HCT116 (cell line): ENCODE measurements around the gene IL18R1. TPM values are rescaled to one million over a fixed set of nuclear protein-coding genes. Genes with fewer than 3 reads are reported as not detected.

Experiments
- ATAC-seq: fragments of 200-7000 bp; cut with Tn5 transposase; 2 replicates; pipeline ENCODE4 v1.9.1; 2020; ENCODE audit warnings: mild to moderate bottlenecking, moderate library complexity
- BruUV-seq: library from RNA; stranded (reverse); fragments of 400-500 nt; replicated peaks from 2 replicates; lab custom pipeline; 2021; lab: Mats Ljungman, UMichigan
- CTCF ChIA-PET: fragments of 300-600 bp; sonication (Branson Sonifier 250); formaldehyde crosslinking; loops from one replicate; lab custom pipeline; 2021; ENCODE audit warnings: antibody characterized with exemption; lab: Charles Lee
- POLR2A ChIA-PET: fragments of 300-600, 350-600 bp; sonication (Branson Sonifier 250); formaldehyde crosslinking; loops from one replicate; lab custom pipeline; 2021; ENCODE audit warnings: antibody characterized with exemption; lab: Charles Lee
- RAD21 ChIA-PET, 2 experiments: fragments of 300-600 bp; sonication (Branson Sonifier 250); formaldehyde crosslinking; loops; one replicate each; lab custom pipeline; 2023; ENCODE audit warnings: low total read pairs in 2 of 2; ENCODE audit not compliant: uncharacterized antibody in 2 of 2, unreplicated experiment in 2 of 2, low non-redundant PET in 1 of 2; lab: Charles Lee
- DNase-seq: peaks from one replicate; pipeline ENCODE4 v3.0.0-alpha.2; 2010; ENCODE audit warnings: low read depth, low spot score
- H2AFZ ChIP-seq: fragments of 200-600 bp; shearing (Covaris generic), sonication (generic); 2 replicates; pipeline ENCODE4 v1.6.1; 2017; ENCODE audit warnings: low read depth, mixed run types, mixed read lengths, antibody characterized with exemption, low read length; ENCODE audit not compliant: poor library complexity, severe bottlenecking
- H3K27ac ChIP-seq: 2 replicates; pipeline ENCODE4 v1.5.1; 2012; ENCODE audit warnings: low read depth, low read length
- H3K27me3 ChIP-seq: fragments of 200-600 bp; sonication (generic); 2 replicates; pipeline ENCODE4 v1.6.1; 2016; ENCODE audit warnings: mixed run types, low read length, mixed read lengths; ENCODE audit not compliant: insufficient read depth
- H3K36me3 ChIP-seq, 2 experiments: fragments of 200-500 bp in 1 of 2; fragments of 200-600 bp in 1 of 2; sonication (Bioruptor generic) in 1 of 2; sonication (generic) in 1 of 2; 2 replicates each; pipeline versions ENCODE4 v1.5.1 to v1.6.1; 2014 to 2016; ENCODE audit warnings: low read length in 2 of 2, inconsistent platforms in 1 of 2, mixed read lengths in 1 of 2, mixed run types in 1 of 2; ENCODE audit not compliant: insufficient read depth in 2 of 2, control insufficient read depth in 1 of 2
- H3K4me1 ChIP-seq, 2 experiments: fragments of 200-600 bp in 1 of 2; sonication (generic) in 1 of 2; 2 replicates each; pipeline versions ENCODE4 v1.5.1 to v1.6.1; 2012 to 2017; ENCODE audit warnings: low read length in 2 of 2, inconsistent platforms in 1 of 2, mild to moderate bottlenecking in 1 of 2, mixed read lengths in 1 of 2, mixed run types in 1 of 2, moderate library complexity in 1 of 2; ENCODE audit not compliant: insufficient read depth in 2 of 2, control insufficient read depth in 1 of 2
- H3K4me2 ChIP-seq: fragments of 200-600 bp; sonication (generic); 2 replicates; pipeline ENCODE4 v1.6.1; 2017; ENCODE audit warnings: mixed run types, low read length, mixed read lengths
- H3K4me3 ChIP-seq, 2 experiments: fragments of 200-600 bp in 1 of 2; sonication (generic) in 1 of 2; replicated peaks in 1 of 2; 2 replicates each; pipeline ENCODE4 v1.5.1; 2011 to 2016; ENCODE audit warnings: low read length in 2 of 2, control low read depth in 1 of 2, low read depth in 1 of 2, mild to moderate bottlenecking in 1 of 2, mixed read lengths in 1 of 2, mixed run types in 1 of 2
- H3K79me2 ChIP-seq: fragments of 200-600 bp; sonication (generic); 2 replicates; pipeline ENCODE4 v1.6.1; 2017; ENCODE audit warnings: mild to moderate bottlenecking, mixed run types, low read length, moderate library complexity, mixed read lengths; ENCODE audit not compliant: insufficient read depth
- H3K9ac ChIP-seq: fragments of 200-600 bp; sonication (generic); 2 replicates; pipeline ENCODE4 v1.6.1; 2016; ENCODE audit warnings: low read length, mixed read lengths
- H3K9me2 ChIP-seq: fragments of 200-600 bp; sonication (generic), shearing (Covaris generic); 2 replicates; pipeline ENCODE4 v1.6.1; 2017; ENCODE audit warnings: mixed run types, mild to moderate bottlenecking, moderate library complexity; ENCODE audit not compliant: insufficient read depth
- H3K9me3 ChIP-seq, 2 experiments: fragments of 200-500 bp in 1 of 2; fragments of 200-600 bp in 1 of 2; sonication (Bioruptor generic) in 1 of 2; sonication (generic) in 1 of 2; 2 replicates each; pipeline ENCODE4 v1.6.1; 2014 to 2017; ENCODE audit warnings: low read length in 2 of 2, mixed read lengths in 2 of 2, inconsistent platforms in 1 of 2, low read depth in 1 of 2, mild to moderate bottlenecking in 1 of 2, mixed run types in 1 of 2, moderate library complexity in 1 of 2; ENCODE audit not compliant: control insufficient read depth in 1 of 2, insufficient read depth in 1 of 2
- H4K20me1 ChIP-seq: fragments of 200-600 bp; sonication (generic), shearing (Covaris generic); 2 replicates; pipeline ENCODE4 v1.6.1; 2017; ENCODE audit warnings: mixed run types, mild to moderate bottlenecking, moderate library complexity; ENCODE audit not compliant: insufficient read depth
- ATF3 ChIP-seq: IDR thresholded peaks from 2 replicates; pipeline ENCODE4 v1.6.1; 2012
- EGR1 ChIP-seq: IDR thresholded peaks from 2 replicates; pipeline ENCODE4 v1.6.1; 2012; ENCODE audit warnings: low read depth
- ELF1 ChIP-seq: IDR thresholded peaks from 2 replicates; pipeline ENCODE4 v1.6.1; 2012; ENCODE audit warnings: low read depth, borderline replicate concordance
- EZH2 ChIP-seq: fragments of 200-600 bp; sonication (generic); IDR thresholded peaks from 2 replicates; pipeline ENCODE4 v1.6.1; 2017; ENCODE audit warnings: antibody characterized with exemption, mixed run types
- EZH2phosphoT487 ChIP-seq: fragments of 200-600 bp; IDR thresholded peaks from 2 replicates; pipeline ENCODE4 v1.6.1; 2018; ENCODE audit warnings: antibody characterized with exemption, borderline replicate concordance
- JUND ChIP-seq: IDR thresholded peaks from 2 replicates; pipeline ENCODE4 v1.6.1; 2012
- POLR2AphosphoS5 ChIP-seq: IDR thresholded peaks from 2 replicates; pipeline ENCODE4 v1.6.1; 2011; ENCODE audit warnings: mild to moderate bottlenecking, low read depth, low read length, moderate library complexity
- SIN3A ChIP-seq: IDR thresholded peaks from 2 replicates; pipeline ENCODE4 v1.6.1; 2012; ENCODE audit warnings: low read depth
- YY1 ChIP-seq: IDR thresholded peaks from 2 replicates; pipeline ENCODE4 v1.6.1; 2011; ENCODE audit warnings: low read length, low read depth, moderate library complexity, mild to moderate bottlenecking; ENCODE audit not compliant: insufficient replicate concordance; ENCODE audit errors: extremely low read depth
- ZFX ChIP-seq: fragments of 450-650 bp; IDR thresholded peaks from 2 replicates; pipeline ENCODE4 v1.6.1; 2017
- intact Hi-C: fragments of 100-400 bp; cut with micrococcal nuclease; formaldehyde crosslinking; loops from 2 replicates; pipeline ENCODE4 v1.10.0; 2022
- total RNA-seq: library from RNA; stranded (reverse); gene quantifications from one replicate; pipeline ENCODE4 v1.2.1, GENCODE V29; 2021; ENCODE audit not compliant: unreplicated experiment
- TF ChIP-seq, protein P1 (sequence below): IDR thresholded peaks from 2 replicates; pipeline ENCODE4 v1.6.1; 2011; ENCODE audit warnings: mild to moderate bottlenecking, low read length, moderate library complexity; ENCODE audit not compliant: insufficient replicate concordance; ENCODE audit errors: extremely low read depth
- TF ChIP-seq, protein P2 (sequence below): IDR thresholded peaks from 2 replicates; pipeline ENCODE4 v1.6.1; 2012; ENCODE audit warnings: low read depth

Gene IL18R1
- total RNA-seq, 1 experiment from 2014 or later: 1.5 TPM

- Histone ChIP-seq H3K27ac (no peak overlapping the region), H3K36me3 (no peaks in the 10 kb centered on the region), H3K4me2 (no peak overlapping the region), H3K9me3 (no peaks in the 10 kb centered on the region), H3K9me2 (no peaks in the 10 kb centered on the region), H4K20me1 (no peaks in the 10 kb centered on the region), H3K27me3 (no peaks in the 10 kb centered on the region), H3K79me2 (no peaks in the 10 kb centered on the region), H3K4me1 (no peaks in the 10 kb centered on the region; a peak in 1 of 4 replicates), H3K9ac (no peak overlapping the region), H3K4me3 (no peak overlapping the region), H2AFZ (no peak overlapping the region)
- intact Hi-C loops: loop anchor here (5.0 to 10.0 kb wide), 2 partner anchors 187 to 1109 kb away; no protein-coding TSS in a partner anchor
- BruUV-seq: no TSS peak
- ChIA-PET RAD21 (interaction anchor here in 1 of 2 experiments (0.5 kb wide), 1 partner anchor 1713 kb away, joined by 3 read pairs; no protein-coding TSS in a partner anchor), CTCF (interaction anchor here (0.8 to 2.4 kb wide), 5 partner anchors 142 to 438 kb away, joined by 3 to 10 read pairs (median 7); no protein-coding TSS in a partner anchor), POLR2A (no interaction called here)
- DNase-seq: no peak
- ATAC-seq: no peak
- TF ChIP-seq, protein P1, sequence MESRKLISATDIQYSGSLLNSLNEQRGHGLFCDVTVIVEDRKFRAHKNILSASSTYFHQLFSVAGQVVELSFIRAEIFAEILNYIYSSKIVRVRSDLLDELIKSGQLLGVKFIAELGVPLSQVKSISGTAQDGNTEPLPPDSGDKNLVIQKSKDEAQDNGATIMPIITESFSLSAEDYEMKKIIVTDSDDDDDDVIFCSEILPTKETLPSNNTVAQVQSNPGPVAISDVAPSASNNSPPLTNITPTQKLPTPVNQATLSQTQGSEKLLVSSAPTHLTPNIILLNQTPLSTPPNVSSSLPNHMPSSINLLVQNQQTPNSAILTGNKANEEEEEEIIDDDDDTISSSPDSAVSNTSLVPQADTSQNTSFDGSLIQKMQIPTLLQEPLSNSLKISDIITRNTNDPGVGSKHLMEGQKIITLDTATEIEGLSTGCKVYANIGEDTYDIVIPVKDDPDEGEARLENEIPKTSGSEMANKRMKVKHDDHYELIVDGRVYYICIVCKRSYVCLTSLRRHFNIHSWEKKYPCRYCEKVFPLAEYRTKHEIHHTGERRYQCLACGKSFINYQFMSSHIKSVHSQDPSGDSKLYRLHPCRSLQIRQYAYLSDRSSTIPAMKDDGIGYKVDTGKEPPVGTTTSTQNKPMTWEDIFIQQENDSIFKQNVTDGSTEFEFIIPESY: no peak
- TF ChIP-seq JUND (no peak), EZH2phosphoT487 (no peak), SIN3A (no peak), POLR2AphosphoS5 (no peak), EZH2 (no peak), YY1 (no peak)
Observed at GRCh38 chr2:102444233-102444632, 88.6 kb downstream of the IL18R1 start.

- Histone ChIP-seq H3K27me3 (no peaks in the 10 kb centered on the region), H2AFZ (no peak overlapping the region), H3K9me3 (no peaks in the 10 kb centered on the region), H3K27ac (no peak overlapping the region), H3K9me2 (no peaks in the 10 kb centered on the region), H3K4me3 (no peak overlapping the region), H3K4me1 (no peaks in the 10 kb centered on the region; a peak in 1 of 4 replicates), H3K79me2 (no peaks in the 10 kb centered on the region), H3K36me3 (no peaks in the 10 kb centered on the region), H4K20me1 (no peaks in the 10 kb centered on the region), H3K4me2 (no peak overlapping the region), H3K9ac (no peak overlapping the region)
- BruUV-seq: no TSS peak
- ATAC-seq (no peak), DNase-seq (no peak)
- RAD21 ChIA-PET: no interaction called here
- POLR2A ChIA-PET: no interaction called here
- CTCF ChIA-PET: interaction anchor here (1.1 kb wide), 1 partner anchor 563 kb away, joined by 3 read pairs; no protein-coding TSS in a partner anchor
- intact Hi-C loops: loop anchor here (5.0 to 10.0 kb wide), 3 partner anchors 440 to 1112 kb away; no protein-coding TSS in a partner anchor
- TF ChIP-seq ELF1 (no peak), ZFX (no peak), EGR1 (no peak), EZH2 (no peak), ATF3 (no peak)
- TF ChIP-seq, protein P1: no peak
- TF ChIP-seq, protein P2, sequence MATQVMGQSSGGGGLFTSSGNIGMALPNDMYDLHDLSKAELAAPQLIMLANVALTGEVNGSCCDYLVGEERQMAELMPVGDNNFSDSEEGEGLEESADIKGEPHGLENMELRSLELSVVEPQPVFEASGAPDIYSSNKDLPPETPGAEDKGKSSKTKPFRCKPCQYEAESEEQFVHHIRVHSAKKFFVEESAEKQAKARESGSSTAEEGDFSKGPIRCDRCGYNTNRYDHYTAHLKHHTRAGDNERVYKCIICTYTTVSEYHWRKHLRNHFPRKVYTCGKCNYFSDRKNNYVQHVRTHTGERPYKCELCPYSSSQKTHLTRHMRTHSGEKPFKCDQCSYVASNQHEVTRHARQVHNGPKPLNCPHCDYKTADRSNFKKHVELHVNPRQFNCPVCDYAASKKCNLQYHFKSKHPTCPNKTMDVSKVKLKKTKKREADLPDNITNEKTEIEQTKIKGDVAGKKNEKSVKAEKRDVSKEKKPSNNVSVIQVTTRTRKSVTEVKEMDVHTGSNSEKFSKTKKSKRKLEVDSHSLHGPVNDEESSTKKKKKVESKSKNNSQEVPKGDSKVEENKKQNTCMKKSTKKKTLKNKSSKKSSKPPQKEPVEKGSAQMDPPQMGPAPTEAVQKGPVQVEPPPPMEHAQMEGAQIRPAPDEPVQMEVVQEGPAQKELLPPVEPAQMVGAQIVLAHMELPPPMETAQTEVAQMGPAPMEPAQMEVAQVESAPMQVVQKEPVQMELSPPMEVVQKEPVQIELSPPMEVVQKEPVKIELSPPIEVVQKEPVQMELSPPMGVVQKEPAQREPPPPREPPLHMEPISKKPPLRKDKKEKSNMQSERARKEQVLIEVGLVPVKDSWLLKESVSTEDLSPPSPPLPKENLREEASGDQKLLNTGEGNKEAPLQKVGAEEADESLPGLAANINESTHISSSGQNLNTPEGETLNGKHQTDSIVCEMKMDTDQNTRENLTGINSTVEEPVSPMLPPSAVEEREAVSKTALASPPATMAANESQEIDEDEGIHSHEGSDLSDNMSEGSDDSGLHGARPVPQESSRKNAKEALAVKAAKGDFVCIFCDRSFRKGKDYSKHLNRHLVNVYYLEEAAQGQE: no peak
Observed at GRCh38 chr2:102446936-102447335, 91.3 kb downstream of the IL18R1 start.
